DND-41 (cell line): Measurements from ENCODE around the gene SWI5.

Experiments
- CTCF ChIP-seq: IDR thresholded peaks from 2 replicates; pipeline ENCODE4 v1.5.1; 2012; ENCODE audit warnings: borderline replicate concordance, low read length, moderate library complexity, mild to moderate bottlenecking; ENCODE audit not compliant: poor library complexity, severe bottlenecking; ENCODE audit errors: extremely low read depth
- EZH2 ChIP-seq: IDR thresholded peaks from 3 replicates; pipeline ENCODE4 v1.6.1; 2012; ENCODE audit warnings: borderline replicate concordance, low read depth, mild to moderate bottlenecking, moderate library complexity, low read length, inconsistent platforms; ENCODE audit not compliant: severe bottlenecking

DNA sequence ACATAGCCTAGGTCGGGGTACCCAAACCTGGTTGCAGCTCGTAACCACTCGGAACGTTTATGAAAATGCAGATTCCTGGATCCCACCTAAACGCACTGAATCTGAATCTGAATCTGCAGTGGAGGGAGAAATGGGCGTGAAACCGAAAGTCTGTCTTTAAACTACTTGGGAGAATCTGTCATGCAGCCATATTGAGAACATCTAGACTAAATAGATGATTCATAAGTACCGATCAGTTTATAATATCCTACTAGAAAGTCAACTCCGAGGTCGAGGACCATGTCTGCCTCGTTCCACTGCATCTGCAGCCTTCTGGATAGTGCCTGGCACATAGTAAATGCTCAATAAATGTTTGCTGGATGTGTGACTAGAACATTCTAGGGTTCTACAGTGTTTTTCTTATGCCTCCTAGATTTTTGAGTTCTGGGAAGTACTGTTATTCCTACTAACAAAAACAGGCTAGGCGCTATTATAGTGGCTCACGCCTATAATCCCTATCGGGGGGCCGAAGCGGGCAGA lies 47.2 kb downstream of the SWI5 start:
- TF ChIP-seq CTCF, result no peak
- no peak for TF ChIP-seq EZH2
